ENCODE data around the gene RFX5.

Gene RFX5

GRCh38 chr1:151369302-151369610, 22.2 kb upstream of the RFX5 start:
- H3K27ac ChIP-seq: 0 out of 2 replicates have a peak overlapping the region, but pooled peaks have one; percentile 22
- TF ChIP-seq CTCF (IDR thresholded peaks at IDR 0.05) (no peak), ZFX (IDR thresholded peaks at IDR 0.05; ENCODE audit: borderline replicate concordance) (no peak)

GRCh38 chr1:151368393-151369301, 21.6 kb upstream of the RFX5 start:
- TF ChIP-seq CTCF (IDR thresholded peaks at IDR 0.05) (no peak), ZFX (IDR thresholded peaks at IDR 0.05; ENCODE audit: borderline replicate concordance) (no peak)
- peak overlapping the region; percentile 22; the same call in 1 of the 2 replicates for H3K27ac ChIP-seq

GRCh38 chr1:151367658-151368392, 20.8 kb upstream of the RFX5 start:
- peak overlapping the region; percentile 22; the same call in 1 of the 2 replicates for H3K27ac ChIP-seq
- TF ChIP-seq CTCF (IDR thresholded peaks at IDR 0.05): no peak

- H3K27ac ChIP-seq: no peak overlapping the region
- TF ChIP-seq ZFX (IDR thresholded peaks at IDR 0.05; ENCODE audit: borderline replicate concordance): no peak
- TF ChIP-seq CTCF (IDR thresholded peaks at IDR 0.05): no peak
Observed at GRCh38 chr1:151364996-151365395, 17.9 kb upstream of the RFX5 start.

GRCh38 chr1:151362308-151363155, 15.5 kb upstream of the RFX5 start:
- H3K27ac ChIP-seq: no peak overlapping the region
- TF ChIP-seq CTCF (IDR thresholded peaks at IDR 0.05) (no peak), ZFX (IDR thresholded peaks at IDR 0.05; ENCODE audit: borderline replicate concordance) (no peak)

- H3K27ac ChIP-seq: no peak overlapping the region
- TF ChIP-seq ZFX (IDR thresholded peaks at IDR 0.05; ENCODE audit: borderline replicate concordance) (no peak), CTCF (IDR thresholded peaks at IDR 0.05) (no peak)
Observed at GRCh38 chr1:151361883-151362282, 14.8 kb upstream of the RFX5 start.

Measured in 22Rv1 (cell line).